ENCODE measurements around the gene ZNF580. TPM values are rescaled to one million over a fixed set of nuclear protein-coding genes. Genes with fewer than 3 reads are reported as not detected.

The ZNF580 gene
- total and polyA plus RNA-seq, 2 of the 8 experiments (the other 6 are each of a cell fraction or from before 2014, with no cell fraction given) = 12.0 to 24.6 TPM

GRCh38 chr19:55605637-55606470, 34.9 kb upstream of the ZNF580 start, which contains the start of gene ZNF865 (continued):
- no peak for TF ChIP-seq EGR1 (IDR thresholded peaks at IDR 0.05; ENCODE audit: borderline replicate concordance, low read depth, low read length)
- TF ChIP-seq E2F6 (IDR thresholded peaks at IDR 0.05) = peak; percentile 89
- no peak for TF ChIP-seq KDM5A (IDR thresholded peaks at IDR 0.05; ENCODE audit: low read length)
- no peak for TF ChIP-seq SP2 (IDR thresholded peaks at IDR 0.05; ENCODE audit: low read length)
- no peak for TF ChIP-seq HDAC6 (IDR thresholded peaks at IDR 0.05; ENCODE audit: low read depth, low read length)
- no peak for TF ChIP-seq EZH2 (IDR thresholded peaks at IDR 0.05; ENCODE audit: low read depth, low read length, severe bottlenecking)
- TF ChIP-seq RBBP5 (IDR thresholded peaks at IDR 0.05; ENCODE audit: borderline replicate concordance, low read depth, low read length) = no peak
- no peak for TF ChIP-seq BRCA1 (IDR thresholded peaks at IDR 0.05; ENCODE audit: low read depth, low read length)
- TF ChIP-seq KDM1A (IDR thresholded peaks at IDR 0.05; ENCODE audit: borderline replicate concordance, low read length) = no peak
- TF ChIP-seq POLR2AphosphoS5 (IDR thresholded peaks at IDR 0.05; ENCODE audit: low read depth, low read length) = no peak
- TF ChIP-seq BCL11A (IDR thresholded peaks at IDR 0.05; ENCODE audit: low read depth in 2 of 2, low read length in 2 of 2) = no peak
- TF ChIP-seq RFX5 (IDR thresholded peaks at IDR 0.05; ENCODE audit: borderline replicate concordance, low read depth, low read length) = peak; percentile 54; the same call in 1 of the 2 replicates
- no peak for TF ChIP-seq TCF12 (IDR thresholded peaks at IDR 0.05; ENCODE audit: low read depth, low read length)
- TF ChIP-seq ATF3 (IDR thresholded peaks at IDR 0.05; ENCODE audit: insufficient read depth, low read depth, low read length) = no peak
- TF ChIP-seq TAF1 (IDR thresholded peaks at IDR 0.05; ENCODE audit: low read depth, low read length) = no peak
- no peak for TF ChIP-seq NRF1 (IDR thresholded peaks at IDR 0.05; ENCODE audit: low read depth, low read length)
- TF ChIP-seq RXRA (IDR thresholded peaks at IDR 0.05; ENCODE audit: insufficient read depth, low read depth, low read length) = no peak
- no peak; a peak in 1 of 3 replicates for TF ChIP-seq POLR2A (IDR thresholded peaks at IDR 0.05; ENCODE audit: control extremely low read depth in 1 of 2, low read depth in 2 of 2, low read length in 2 of 2)

Data from H1 (cell line).